ENCODE results near the gene UNC13D.

The UNC13D gene

DNA sequence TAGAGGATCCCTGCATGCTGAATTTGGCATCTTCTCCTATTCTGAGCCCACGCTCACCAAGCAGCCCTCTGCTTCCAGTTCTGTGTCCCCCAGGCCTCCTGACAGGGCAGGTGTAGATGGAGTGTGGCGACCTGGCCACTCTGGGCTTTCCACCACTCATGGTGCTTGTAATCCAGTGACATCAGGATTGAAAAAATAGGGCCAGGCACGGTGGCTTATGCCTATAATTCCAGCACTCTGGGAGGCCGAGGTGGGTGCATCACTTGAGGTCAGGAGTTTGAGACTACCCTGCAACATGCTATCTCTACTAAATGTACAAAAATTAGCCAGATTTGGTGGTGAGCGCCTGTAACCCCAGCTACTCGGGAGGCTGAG is 30.2 kb downstream of the UNC13D start:
- Histone ChIP-seq H3K4me2 (ENCODE audit: low read depth, low read length) (no peak overlapping the region), H3K36me3 (replicated peaks; ENCODE audit: insufficient read depth, low read length) (peaks cover 5% of the 10 kb centered on the region; the same call in 1 of the 2 replicates), H4K20me1 (ENCODE audit: insufficient read depth, low read length) (no peaks in the 10 kb centered on the region), H3K27me3 (replicated peaks; ENCODE audit: insufficient read depth, low read length) (no peaks in the 10 kb centered on the region), H3K4me1 (ENCODE audit: low read length) (no peaks in the 10 kb centered on the region), H3K79me2 (ENCODE audit: low read length) (no peaks in the 10 kb centered on the region), H3K27ac (ENCODE audit: low read length) (no peak overlapping the region), H3K4me3 (ENCODE audit: low read length) (no peak overlapping the region), H3F3A (ENCODE audit: insufficient read depth, low read length) (no peaks in the 10 kb centered on the region), H3K9ac (ENCODE audit: low read length) (no peak overlapping the region), H2AFZ (ENCODE audit: low read length) (no peak overlapping the region), H3K9me3 (replicated peaks; ENCODE audit: insufficient read depth, low read length) (no peaks in the 10 kb centered on the region), H3K9me2 (replicated peaks; ENCODE audit: insufficient read depth, low read length) (no peaks in the 10 kb centered on the region)
- no peak for DNase-seq
- TF ChIP-seq EZH2 (optimal IDR thresholded peaks at IDR 0.05; ENCODE audit: low read depth, low read length) (no peak), EZH2phosphoT487 (IDR thresholded peaks at IDR 0.05; ENCODE audit: low read length) (no peak)
- TF ChIP-seq, protein P1, sequence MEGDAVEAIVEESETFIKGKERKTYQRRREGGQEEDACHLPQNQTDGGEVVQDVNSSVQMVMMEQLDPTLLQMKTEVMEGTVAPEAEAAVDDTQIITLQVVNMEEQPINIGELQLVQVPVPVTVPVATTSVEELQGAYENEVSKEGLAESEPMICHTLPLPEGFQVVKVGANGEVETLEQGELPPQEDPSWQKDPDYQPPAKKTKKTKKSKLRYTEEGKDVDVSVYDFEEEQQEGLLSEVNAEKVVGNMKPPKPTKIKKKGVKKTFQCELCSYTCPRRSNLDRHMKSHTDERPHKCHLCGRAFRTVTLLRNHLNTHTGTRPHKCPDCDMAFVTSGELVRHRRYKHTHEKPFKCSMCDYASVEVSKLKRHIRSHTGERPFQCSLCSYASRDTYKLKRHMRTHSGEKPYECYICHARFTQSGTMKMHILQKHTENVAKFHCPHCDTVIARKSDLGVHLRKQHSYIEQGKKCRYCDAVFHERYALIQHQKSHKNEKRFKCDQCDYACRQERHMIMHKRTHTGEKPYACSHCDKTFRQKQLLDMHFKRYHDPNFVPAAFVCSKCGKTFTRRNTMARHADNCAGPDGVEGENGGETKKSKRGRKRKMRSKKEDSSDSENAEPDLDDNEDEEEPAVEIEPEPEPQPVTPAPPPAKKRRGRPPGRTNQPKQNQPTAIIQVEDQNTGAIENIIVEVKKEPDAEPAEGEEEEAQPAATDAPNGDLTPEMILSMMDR (IDR thresholded peaks at IDR 0.05; ENCODE audit: low read length), result no peak

DNA sequence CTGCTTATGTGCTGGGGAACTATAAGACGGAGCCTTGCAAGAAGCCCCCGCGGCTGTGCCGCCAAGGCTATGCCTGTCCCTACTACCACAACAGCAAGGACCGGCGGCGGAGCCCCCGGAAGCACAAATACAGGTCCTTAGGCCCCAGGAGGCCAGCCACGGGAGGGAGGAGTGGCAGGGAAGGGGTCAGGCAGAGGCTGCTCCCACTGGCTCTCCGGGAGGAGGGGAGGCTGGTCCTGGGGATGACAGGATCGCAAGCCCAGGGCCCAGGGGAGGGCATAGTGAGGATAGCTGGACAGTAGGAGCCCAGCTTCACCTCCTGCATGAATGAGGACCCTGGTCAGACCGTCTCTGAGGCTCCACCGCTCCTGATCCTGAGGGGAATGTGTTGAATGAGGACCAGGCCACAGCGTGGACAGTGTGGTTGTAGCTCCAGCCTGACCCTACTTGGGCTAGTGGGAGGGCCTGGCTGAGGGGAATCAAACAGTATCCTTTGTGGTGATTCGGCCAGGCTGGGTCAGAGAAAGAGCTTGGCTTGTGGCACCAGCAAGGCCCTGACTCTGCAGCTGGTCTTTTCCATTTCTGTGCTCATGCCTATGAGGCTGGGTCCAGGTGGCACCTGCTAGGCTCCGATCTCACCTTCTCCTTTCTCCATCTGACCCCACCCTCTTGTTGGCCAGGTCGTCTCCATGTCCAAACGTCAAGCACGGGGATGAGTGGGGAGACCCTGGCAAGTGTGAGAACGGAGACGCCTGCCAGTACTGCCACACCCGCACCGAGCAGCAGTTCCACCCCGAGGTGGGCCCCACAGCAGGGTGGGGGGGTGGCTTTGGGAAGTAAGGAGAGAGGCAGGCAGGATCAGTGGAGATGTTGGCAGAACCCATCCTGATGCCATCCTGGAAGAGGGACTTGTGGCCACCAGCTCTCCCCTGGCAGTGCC is 30.9 kb downstream of the UNC13D start:
- H3K9me3 ChIP-seq (replicated peaks; ENCODE audit: insufficient read depth, low read length), result no peaks in the 10 kb centered on the region
- no peaks in the 10 kb centered on the region for H3F3A ChIP-seq (ENCODE audit: insufficient read depth, low read length)
- H4K20me1 ChIP-seq (ENCODE audit: insufficient read depth, low read length), result no peaks in the 10 kb centered on the region
- peaks cover 5% of the 10 kb centered on the region; the same call in 1 of the 2 replicates for H3K36me3 ChIP-seq (replicated peaks; ENCODE audit: insufficient read depth, low read length)
- no peak overlapping the region for H3K27ac ChIP-seq (ENCODE audit: low read length)
- TF ChIP-seq EZH2 (optimal IDR thresholded peaks at IDR 0.05; ENCODE audit: low read depth, low read length) (no peak), EZH2phosphoT487 (IDR thresholded peaks at IDR 0.05; ENCODE audit: low read length) (no peak)
- TF ChIP-seq, protein P1 (IDR thresholded peaks at IDR 0.05; ENCODE audit: low read length), result no peak
- H3K27me3 ChIP-seq (replicated peaks; ENCODE audit: insufficient read depth, low read length), result no peaks in the 10 kb centered on the region
- no peak overlapping the region for H3K4me2 ChIP-seq (ENCODE audit: low read depth, low read length)
- no peak overlapping the region for H3K4me3 ChIP-seq (ENCODE audit: low read length)
- no peak for DNase-seq
- H2AFZ ChIP-seq (ENCODE audit: low read length), result no peak overlapping the region
- no peaks in the 10 kb centered on the region for H3K79me2 ChIP-seq (ENCODE audit: low read length)
- H3K9ac ChIP-seq (ENCODE audit: low read length), result no peak overlapping the region
- H3K9me2 ChIP-seq (replicated peaks; ENCODE audit: insufficient read depth, low read length), result no peaks in the 10 kb centered on the region
- H3K4me1 ChIP-seq (ENCODE audit: low read length), result no peaks in the 10 kb centered on the region

DNA sequence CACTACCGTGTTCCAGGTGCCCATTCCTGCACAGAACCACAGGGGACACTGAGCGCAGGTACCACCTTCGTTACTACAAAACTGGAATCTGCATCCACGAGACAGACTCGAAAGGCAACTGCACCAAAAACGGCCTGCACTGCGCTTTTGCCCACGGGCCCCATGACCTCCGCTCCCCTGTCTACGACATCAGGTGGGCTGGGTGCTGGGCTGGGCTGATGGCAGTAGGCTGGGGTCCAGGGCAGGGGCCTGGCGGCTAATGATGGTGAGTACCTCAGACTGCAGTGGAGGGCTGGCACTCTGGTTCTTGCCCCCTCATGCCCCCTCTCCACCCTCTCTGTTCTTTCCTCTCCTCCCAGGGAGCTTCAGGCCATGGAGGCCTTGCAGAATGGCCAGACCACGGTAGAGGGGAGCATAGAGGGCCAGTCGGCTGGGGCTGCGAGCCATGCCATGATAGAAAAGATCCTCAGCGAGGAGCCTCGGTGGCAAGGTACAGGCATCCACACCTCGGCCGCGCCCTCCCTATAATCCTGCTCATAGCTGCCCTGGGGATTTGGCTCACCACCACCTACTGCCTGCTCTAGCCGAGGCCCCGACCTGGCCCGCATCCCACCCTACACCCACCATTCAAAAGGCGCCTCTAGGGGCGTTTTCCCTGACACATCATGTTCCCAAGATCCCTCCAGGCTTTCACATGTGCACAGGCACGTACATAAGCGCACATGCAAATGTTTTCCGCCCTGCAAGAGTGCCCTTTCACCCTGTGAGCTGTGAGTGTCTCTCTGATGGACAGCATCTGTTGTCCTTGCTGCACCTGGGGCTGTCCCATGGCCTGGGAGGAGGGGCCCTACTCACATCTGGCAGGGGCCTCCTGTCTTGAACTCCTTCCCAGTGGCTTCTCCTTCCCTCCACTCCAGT is 31.8 kb downstream of the UNC13D start:
- Histone ChIP-seq H3K4me3 (ENCODE audit: low read length) (no peak overlapping the region), H3K27me3 (replicated peaks; ENCODE audit: insufficient read depth, low read length) (no peaks in the 10 kb centered on the region), H3K79me2 (ENCODE audit: low read length) (no peaks in the 10 kb centered on the region), H4K20me1 (ENCODE audit: insufficient read depth, low read length) (no peaks in the 10 kb centered on the region), H3K4me2 (ENCODE audit: low read depth, low read length) (no peak overlapping the region), H3F3A (ENCODE audit: insufficient read depth, low read length) (no peaks in the 10 kb centered on the region), H3K36me3 (replicated peaks; ENCODE audit: insufficient read depth, low read length) (peaks cover 5% of the 10 kb centered on the region; the same call in 1 of the 2 replicates), H3K9me2 (replicated peaks; ENCODE audit: insufficient read depth, low read length) (no peaks in the 10 kb centered on the region), H2AFZ (ENCODE audit: low read length) (no peak overlapping the region), H3K27ac (ENCODE audit: low read length) (no peak overlapping the region), H3K9ac (ENCODE audit: low read length) (no peak overlapping the region), H3K4me1 (ENCODE audit: low read length) (no peaks in the 10 kb centered on the region), H3K9me3 (replicated peaks; ENCODE audit: insufficient read depth, low read length) (no peaks in the 10 kb centered on the region)
- TF ChIP-seq EZH2phosphoT487 (IDR thresholded peaks at IDR 0.05; ENCODE audit: low read length) (no peak), EZH2 (optimal IDR thresholded peaks at IDR 0.05; ENCODE audit: low read depth, low read length) (no peak)
- TF ChIP-seq, protein P1 (IDR thresholded peaks at IDR 0.05; ENCODE audit: low read length), result no peak
- no peak for DNase-seq

Data from MM.1S (cell line).